Large intestine (tissue), 3 donors: ENCODE measurements around the gene DPP9. TPM values are rescaled to one million over a fixed set of nuclear protein-coding genes. Genes with fewer than 3 reads are reported as not detected.

Experiments
- DNase-seq, 2 donors: peaks; one replicate each; pipeline versions ENCODE4 v3.0.0 to v3.0.0-alpha.2; 2013
- H3K27ac ChIP-seq: one replicate; pipeline ENCODE4 v1.5.1; 2013; ENCODE audit warnings: low read length
- H3K27me3 ChIP-seq: 2 replicates; pipeline ENCODE4 v1.6.1; 2013; ENCODE audit warnings: low read length; ENCODE audit not compliant: control insufficient read depth, insufficient read depth
- H3K36me3 ChIP-seq: 2 replicates; pipeline ENCODE4 v1.6.1; 2013; ENCODE audit warnings: low read length; ENCODE audit not compliant: control insufficient read depth, insufficient read depth
- H3K4me1 ChIP-seq: one replicate; pipeline ENCODE4 v1.6.1; 2013; ENCODE audit warnings: low read length; ENCODE audit not compliant: control insufficient read depth, insufficient read depth
- H3K4me3 ChIP-seq: one replicate; pipeline ENCODE4 v1.5.1; 2013; ENCODE audit warnings: low read length
- H3K9me3 ChIP-seq: one replicate; pipeline ENCODE4 v1.6.1; 2013; ENCODE audit warnings: mild to moderate bottlenecking, low read depth, low read length, moderate library complexity; ENCODE audit not compliant: control insufficient read depth
- whole genome bisulfite sequencing: methylation state at CpG from one replicate; pipeline ENCODE4 v1.1.5; 2013; ENCODE audit warnings: low lambda C conversion rate; ENCODE audit not compliant: insufficient coverage; 5-methylcytosine and 5-hydroxymethylcytosine counted together
- polyA plus RNA-seq: library from polyadenylated mRNA; unstranded; fragments of 120-200 nt; gene quantifications from one replicate; pipeline ENCODE4 v1.2.1, GENCODE V29; 2013

Gene DPP9
- polyA plus RNA-seq, 1 donor, result 34.7 TPM

DNA sequence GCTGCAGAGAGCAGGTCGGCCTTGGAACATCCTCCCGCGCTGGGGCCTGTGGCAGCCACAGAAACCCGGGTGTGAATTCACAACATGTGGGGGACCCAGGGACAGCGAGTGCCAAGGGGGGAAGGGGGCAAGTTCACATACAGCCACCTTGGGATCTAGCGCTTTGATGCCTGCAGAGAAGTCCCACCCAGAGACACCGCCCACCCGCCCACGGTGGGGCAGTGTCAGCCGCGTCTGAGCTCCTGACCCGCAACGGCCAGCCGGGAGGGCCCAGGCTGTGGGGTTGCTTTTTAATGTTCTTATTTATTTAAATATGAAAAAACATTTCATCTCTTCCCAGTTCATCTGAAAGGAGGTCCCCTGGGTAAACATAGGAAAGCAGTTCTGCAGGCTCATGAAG is 66.4 kb downstream of the DPP9 start:
- H3K27me3 ChIP-seq, result no peaks in the 10 kb centered on the region
- H3K4me3 ChIP-seq, result no peak overlapping the region
- H3K27ac ChIP-seq, result no peak overlapping the region
- no peaks in the 10 kb centered on the region for H3K4me1 ChIP-seq
- H3K36me3 ChIP-seq, result peaks cover 74% of the 10 kb centered on the region
- no CpG with 5 or more reads among the region's 14 CpGs for WGBS
- DNase-seq, result no peak
- peaks cover 9% of the 10 kb centered on the region for H3K9me3 ChIP-seq

DNA sequence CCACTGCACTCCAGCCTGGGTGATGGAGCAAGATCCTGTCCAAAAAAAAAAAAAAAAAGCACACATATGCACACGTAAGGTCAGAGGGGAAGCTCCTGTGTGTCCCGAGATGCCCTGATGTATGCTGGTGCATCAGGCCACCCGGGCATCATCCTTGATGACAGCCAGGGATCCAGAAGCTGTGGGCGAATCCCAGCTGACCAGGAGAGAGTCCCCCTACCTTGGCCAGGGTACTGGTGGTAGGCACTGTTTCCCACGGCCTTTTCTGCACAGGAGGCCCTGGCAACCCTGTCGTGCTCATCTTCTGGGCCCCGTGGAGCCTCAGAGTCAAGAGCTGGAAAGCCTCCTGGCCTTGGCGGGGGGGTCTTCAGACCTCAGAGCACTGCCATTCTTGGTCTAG is 67.5 kb downstream of the DPP9 start:
- H3K9me3 ChIP-seq, result peaks cover 9% of the 10 kb centered on the region
- no peaks in the 10 kb centered on the region for H3K4me1 ChIP-seq
- no CpG with 5 or more reads among the region's 8 CpGs for WGBS
- no peak for DNase-seq
- peaks cover 73% of the 10 kb centered on the region for H3K36me3 ChIP-seq
- no peak overlapping the region for H3K27ac ChIP-seq
- no peak overlapping the region for H3K4me3 ChIP-seq
- no peaks in the 10 kb centered on the region for H3K27me3 ChIP-seq

DNA sequence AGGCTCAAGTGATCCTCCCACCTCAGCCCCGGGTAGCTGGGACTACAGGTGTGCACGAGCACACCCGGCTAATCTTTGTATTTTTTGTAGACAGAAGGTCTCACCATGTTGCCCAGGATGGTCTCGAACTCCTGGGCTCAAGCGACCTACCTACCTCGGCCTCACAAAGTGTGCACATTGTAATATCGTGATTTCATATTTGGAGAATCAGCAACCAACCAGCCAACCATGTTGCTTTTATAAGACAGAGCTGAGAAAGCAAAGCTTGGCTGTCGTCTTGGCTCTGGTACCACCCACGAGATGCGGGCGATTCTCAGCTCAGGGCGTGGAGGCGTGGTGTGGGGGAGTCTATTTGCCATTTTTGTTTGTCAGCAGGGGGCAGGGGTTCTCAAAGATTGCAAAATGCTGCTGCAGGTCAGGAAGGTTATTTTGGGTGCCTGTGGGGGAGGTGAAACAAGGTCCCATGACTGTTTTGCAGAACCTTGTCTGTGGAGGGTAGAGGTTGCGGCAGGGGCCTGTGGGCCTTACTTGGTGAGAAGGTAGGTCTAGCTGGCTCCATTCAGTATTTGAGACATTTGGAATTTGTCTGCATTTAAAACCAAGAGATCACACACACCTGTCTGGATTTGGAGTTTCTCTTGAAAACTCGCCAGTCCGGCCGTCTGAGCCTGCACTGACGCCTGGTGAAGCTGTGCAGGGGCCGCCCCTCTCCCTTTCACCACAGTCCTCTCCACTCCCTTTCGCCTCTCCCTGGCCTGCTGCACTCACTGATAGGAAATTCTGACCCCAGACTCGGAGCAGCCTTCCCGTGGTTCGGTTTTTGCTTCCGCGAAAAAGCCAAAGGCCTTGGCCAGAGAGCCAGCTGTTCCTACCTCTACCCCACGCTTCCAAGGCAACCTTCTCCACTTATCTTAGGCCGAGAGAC is 68.9 kb downstream of the DPP9 start:
- no peaks in the 10 kb centered on the region for H3K4me1 ChIP-seq
- H3K27me3 ChIP-seq, result no peaks in the 10 kb centered on the region
- no peak overlapping the region for H3K27ac ChIP-seq
- no peak for DNase-seq
- H3K4me3 ChIP-seq, result no peak overlapping the region
- H3K36me3 ChIP-seq, result peaks cover 62% of the 10 kb centered on the region
- peaks cover 9% of the 10 kb centered on the region for H3K9me3 ChIP-seq
- WGBS, result no CpG with 5 or more reads among the region's 27 CpGs

DNA sequence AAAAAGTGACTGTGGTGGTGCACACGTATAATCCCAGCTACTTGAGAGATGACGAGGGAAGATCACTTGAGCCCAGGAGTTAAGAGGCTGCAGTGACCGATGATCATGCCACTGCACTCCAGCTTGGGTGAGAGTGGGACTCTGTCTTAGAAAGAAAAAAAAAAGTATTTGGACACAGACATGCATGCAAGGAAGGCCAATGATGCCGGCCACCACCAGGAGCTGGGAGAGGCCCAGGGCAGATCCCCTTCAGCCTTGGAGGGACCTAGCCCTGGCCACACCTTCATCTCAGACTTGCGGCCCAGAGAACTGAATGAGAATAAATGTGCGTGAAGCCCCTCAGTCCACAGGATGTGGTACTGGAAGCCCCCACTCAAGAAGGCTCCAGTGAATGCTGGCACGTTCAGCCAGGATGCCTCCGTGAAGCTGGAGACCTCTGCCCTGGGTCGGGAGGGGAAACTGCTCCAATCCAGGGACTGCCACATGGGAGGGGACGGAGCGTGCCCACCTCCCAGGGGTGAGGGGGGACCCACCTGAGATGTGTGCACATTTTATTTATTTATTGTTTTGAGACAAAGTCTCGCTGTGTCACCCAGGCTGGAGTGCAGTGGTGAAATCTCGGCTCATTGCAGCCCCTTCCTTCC is 69.7 kb downstream of the DPP9 start:
- DNase-seq, result no peak
- H3K27ac ChIP-seq, result no peak overlapping the region
- H3K27me3 ChIP-seq, result no peaks in the 10 kb centered on the region
- no peaks in the 10 kb centered on the region for H3K4me1 ChIP-seq
- no peak overlapping the region for H3K4me3 ChIP-seq
- H3K36me3 ChIP-seq, result peaks cover 57% of the 10 kb centered on the region
- peaks cover 9% of the 10 kb centered on the region for H3K9me3 ChIP-seq
- WGBS, result no CpG with 5 or more reads among the region's 13 CpGs

DNA sequence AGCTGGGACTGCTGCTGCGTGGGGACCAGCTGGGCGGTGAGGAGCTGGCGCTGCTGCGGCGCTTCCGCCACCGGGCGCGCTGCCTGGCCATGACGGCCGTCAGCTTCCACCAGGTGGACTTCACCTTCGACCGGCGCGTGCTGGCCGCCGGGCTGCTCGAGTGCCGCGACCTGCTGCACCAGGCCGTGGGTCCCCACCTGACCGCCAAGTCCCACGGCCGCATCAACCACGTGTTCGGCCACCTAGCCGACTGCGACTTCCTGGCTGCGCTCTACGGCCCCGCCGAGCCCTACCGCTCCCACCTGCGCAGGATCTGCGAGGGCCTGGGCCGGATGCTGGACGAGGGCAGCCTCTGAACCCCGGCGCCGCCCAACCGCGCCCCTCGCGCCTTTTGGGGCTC is 71.6 kb downstream of the DPP9 start:
- Histone ChIP-seq H3K27me3 (no peaks in the 10 kb centered on the region), H3K36me3 (peaks cover 40% of the 10 kb centered on the region), H3K4me1 (no peaks in the 10 kb centered on the region), H3K4me3 (no peak overlapping the region), H3K9me3 (no peaks in the 10 kb centered on the region), H3K27ac (no peak overlapping the region)
- WGBS, result no CpG with 5 or more reads among the region's 44 CpGs
- DNase-seq, result no peak

DNA sequence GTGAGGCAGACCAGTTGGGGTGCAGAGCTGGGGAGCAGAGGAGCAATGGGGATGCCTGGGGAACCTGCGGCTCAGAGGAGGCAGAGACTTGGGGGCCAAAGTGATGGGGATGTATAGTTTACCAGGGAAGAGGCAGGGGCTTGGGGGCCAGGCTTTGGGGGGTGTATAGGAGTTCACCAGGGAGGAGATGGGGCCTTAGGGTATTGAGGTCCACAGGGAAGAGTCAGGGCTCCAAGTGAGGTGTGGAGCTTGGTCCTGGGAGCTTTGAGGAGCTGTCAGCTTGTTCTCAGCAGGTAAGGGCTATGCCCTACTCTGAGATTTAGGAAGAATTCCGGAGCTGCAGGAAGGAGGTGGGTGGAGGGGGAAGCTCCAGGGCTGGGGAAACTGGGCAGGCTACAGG is 73.5 kb downstream of the DPP9 start:
- DNase-seq, result no peak
- 80% methylated on average over 1 of the region's 2 CpGs for WGBS
- no peak overlapping the region for H3K27ac ChIP-seq
- H3K36me3 ChIP-seq, result peaks cover 31% of the 10 kb centered on the region
- H3K4me3 ChIP-seq, result no peak overlapping the region
- H3K27me3 ChIP-seq, result no peaks in the 10 kb centered on the region
- no peaks in the 10 kb centered on the region for H3K9me3 ChIP-seq
- H3K4me1 ChIP-seq, result no peaks in the 10 kb centered on the region

DNA sequence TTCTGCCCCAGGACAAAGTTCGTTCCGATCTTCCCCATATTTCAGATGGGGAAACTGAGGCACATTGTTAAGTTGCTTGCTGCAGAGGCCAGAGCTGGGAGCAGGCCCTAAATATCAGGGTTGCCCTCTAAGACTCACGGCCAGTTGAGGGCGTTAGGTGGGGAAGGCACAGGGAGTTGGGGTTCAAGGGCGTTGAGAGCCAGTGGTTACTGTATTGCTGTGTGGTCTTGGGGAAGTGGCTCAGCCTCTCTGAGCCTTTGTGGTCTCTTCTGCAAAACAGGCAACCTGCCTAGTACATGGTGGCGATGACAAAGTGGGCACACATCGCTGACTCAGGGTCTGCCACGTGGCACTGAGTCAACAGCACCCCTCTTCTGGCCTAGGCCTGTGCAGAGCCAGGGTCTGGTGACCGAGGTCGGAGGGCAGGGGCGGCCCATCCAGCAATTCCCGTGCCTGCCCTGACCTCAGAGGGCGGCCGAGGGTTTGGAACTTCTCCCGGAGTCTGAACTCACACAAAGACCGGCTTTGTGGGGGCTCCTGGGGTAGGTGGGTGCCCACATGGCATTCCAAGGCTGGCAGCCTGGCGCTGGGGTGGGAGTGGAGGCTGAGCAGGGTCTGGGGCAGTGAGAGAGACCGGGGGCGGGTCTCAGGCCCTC is 74.1 kb downstream of the DPP9 start:
- Histone ChIP-seq H3K27ac (no peak overlapping the region), H3K36me3 (peaks cover 25% of the 10 kb centered on the region), H3K27me3 (no peaks in the 10 kb centered on the region), H3K9me3 (no peaks in the 10 kb centered on the region), H3K4me3 (no peak overlapping the region), H3K4me1 (no peaks in the 10 kb centered on the region)
- WGBS, result no CpG with 5 or more reads among the region's 19 CpGs
- no peak for DNase-seq

DNA sequence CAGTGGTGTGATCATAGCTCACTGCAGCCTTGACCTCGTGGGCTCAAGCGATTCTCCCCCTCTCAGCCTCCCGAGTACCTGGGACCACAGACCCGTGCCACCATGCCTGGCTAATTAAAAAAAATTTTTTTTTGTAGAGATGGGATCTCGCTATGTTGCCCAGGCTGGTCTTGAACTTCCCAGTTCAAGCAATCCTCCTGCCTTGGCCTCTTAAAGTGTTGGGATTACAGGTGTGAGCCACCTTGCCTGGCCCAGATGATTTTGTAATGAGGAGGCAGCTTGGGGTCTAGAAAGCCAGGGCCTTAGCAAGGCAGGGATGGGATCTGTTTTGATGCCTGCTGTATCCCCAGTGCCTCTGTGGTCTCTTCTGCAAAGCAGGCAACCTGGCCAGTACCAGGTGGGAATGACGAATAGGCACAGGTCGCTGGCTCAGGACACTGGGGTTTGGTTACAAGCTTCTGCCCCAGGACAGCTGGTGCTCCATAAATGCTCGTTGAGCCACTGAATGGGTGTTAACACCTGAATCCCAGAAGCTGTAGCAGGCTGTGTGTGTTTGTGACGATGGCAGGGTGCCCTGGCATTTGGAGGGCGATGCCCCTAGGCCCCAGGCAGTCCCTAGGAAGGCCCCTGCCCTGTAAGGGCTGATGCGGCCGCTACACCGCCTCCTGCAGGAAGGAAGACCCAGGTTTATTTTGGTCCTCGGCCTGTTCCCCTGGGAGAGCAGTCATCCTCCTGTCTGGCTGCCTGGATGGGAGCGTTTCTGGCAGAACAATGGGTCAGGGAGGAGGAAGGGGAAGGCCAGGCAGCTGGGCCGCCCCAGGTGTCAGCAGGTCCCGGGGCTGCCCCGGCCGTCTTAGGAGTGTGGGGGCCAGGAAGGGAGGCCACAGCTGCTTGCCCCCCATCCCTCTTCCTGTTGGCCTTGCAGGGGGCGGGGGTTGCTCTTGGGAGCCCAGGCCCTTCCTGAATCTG is 75.7 kb downstream of the DPP9 start:
- Histone ChIP-seq H3K27me3 (no peaks in the 10 kb centered on the region), H3K36me3 (peaks cover 23% of the 10 kb centered on the region), H3K9me3 (no peaks in the 10 kb centered on the region), H3K4me3 (no peak overlapping the region), H3K4me1 (no peaks in the 10 kb centered on the region), H3K27ac (peak overlapping the region; percentile 47)
- DNase-seq, result peak in 1 of 2 donors; percentile 24
- no CpG with 5 or more reads among the region's 20 CpGs for WGBS

DNA sequence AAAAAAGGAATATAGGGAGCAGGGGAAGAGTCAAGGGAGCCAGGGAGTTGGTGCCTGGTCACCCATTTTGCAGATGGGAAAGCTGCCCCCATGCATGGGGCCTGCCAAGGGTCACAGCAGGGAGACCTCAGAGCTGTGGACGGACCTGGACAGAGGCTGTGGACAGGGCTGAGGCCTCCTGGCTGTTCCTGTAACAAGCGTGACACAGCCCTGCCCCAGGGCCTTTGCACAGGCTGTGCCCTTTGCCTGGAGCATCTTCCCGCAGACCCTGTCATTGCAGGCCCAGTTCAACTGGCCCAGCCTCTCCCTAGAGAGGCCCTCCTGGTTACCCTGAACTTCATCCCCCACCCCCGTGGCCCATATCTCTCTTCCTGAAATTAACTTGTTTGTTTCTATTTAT is 77.9 kb downstream of the DPP9 start:
- Histone ChIP-seq H3K4me1 (peaks cover 7% of the 10 kb centered on the region), H3K27ac (no peak overlapping the region), H3K4me3 (no peak overlapping the region), H3K27me3 (no peaks in the 10 kb centered on the region), H3K36me3 (peaks cover 9% of the 10 kb centered on the region), H3K9me3 (no peaks in the 10 kb centered on the region)
- DNase-seq, result no peak
- no CpG with 5 or more reads among the region's 4 CpGs for WGBS

DNA sequence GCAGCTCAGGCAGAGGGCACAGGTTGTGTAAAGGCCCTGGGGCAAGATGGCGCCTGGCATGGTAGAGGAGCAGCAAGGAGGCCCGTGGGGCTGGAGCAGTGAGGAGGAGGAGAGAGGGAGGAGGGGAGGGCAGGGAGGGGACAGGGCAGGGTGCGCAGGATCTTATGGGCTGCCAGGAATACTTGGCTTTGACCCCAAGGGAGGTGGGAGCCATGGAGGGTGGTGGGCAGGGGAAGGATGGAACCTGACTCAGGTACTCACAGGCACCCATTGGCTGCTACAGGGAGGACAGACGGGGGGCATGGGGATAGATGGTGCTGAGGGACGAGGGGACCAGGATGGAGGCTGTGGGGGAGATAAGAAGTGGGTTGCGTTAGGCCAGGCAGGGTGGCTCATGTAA is 81.0 kb downstream of the DPP9 start:
- H3K9me3 ChIP-seq, result no peaks in the 10 kb centered on the region
- H3K36me3 ChIP-seq, result peaks cover 4% of the 10 kb centered on the region
- H3K4me3 ChIP-seq, result no peak overlapping the region
- peaks cover 23% of the 10 kb centered on the region for H3K4me1 ChIP-seq
- no peaks in the 10 kb centered on the region for H3K27me3 ChIP-seq
- no CpG with 5 or more reads among the region's 6 CpGs for WGBS
- H3K27ac ChIP-seq, result no peak overlapping the region
- no peak for DNase-seq
